COR-L47 (cell line): ENCODE data around the gene MAP1B.

ENCODE experiments used
- DNase-seq: peaks from one replicate; lab custom pipeline; 2025; lab: John Stamatoyannopoulos, UW

The MAP1B gene

GRCh38 chr5:72133212-72133990 is 26.1 kb downstream of the MAP1B start:
- no peak for DNase-seq

GRCh38 chr5:72134226-72134899 is 27.1 kb downstream of the MAP1B start:
- no peak for DNase-seq

DNA sequence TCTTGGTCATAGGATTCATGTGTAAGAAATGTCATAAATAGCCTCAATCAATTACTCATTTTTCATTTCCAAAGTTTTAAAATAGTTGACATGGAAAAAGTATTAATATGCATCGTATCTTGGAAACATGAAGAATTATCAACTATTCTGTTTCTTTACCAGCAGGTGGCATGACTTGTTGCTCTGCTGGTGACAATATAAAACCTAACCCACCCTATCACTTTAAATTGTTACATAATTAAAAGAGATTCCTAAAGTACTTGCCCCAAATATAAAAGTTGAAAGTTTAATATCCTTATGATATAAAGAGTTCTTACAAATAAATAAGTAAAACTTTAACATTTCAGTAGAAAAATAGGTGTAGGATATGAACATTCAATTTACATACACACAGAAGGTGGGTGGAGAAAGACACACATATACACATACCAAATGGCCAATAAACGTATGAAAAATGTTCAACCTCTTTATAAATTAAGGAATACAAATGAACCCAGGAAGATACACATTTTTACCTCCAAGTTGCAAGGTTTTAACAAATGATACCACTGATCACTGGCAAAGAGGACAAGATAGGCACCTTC is 30.6 kb downstream of the MAP1B start:
- no peak for DNase-seq

- no peak for DNase-seq
Observed at GRCh38 chr5:72138943-72139521, 31.8 kb downstream of the MAP1B start.

GRCh38 chr5:72140711-72141110 is 33.4 kb downstream of the MAP1B start:
- no peak for DNase-seq

DNA sequence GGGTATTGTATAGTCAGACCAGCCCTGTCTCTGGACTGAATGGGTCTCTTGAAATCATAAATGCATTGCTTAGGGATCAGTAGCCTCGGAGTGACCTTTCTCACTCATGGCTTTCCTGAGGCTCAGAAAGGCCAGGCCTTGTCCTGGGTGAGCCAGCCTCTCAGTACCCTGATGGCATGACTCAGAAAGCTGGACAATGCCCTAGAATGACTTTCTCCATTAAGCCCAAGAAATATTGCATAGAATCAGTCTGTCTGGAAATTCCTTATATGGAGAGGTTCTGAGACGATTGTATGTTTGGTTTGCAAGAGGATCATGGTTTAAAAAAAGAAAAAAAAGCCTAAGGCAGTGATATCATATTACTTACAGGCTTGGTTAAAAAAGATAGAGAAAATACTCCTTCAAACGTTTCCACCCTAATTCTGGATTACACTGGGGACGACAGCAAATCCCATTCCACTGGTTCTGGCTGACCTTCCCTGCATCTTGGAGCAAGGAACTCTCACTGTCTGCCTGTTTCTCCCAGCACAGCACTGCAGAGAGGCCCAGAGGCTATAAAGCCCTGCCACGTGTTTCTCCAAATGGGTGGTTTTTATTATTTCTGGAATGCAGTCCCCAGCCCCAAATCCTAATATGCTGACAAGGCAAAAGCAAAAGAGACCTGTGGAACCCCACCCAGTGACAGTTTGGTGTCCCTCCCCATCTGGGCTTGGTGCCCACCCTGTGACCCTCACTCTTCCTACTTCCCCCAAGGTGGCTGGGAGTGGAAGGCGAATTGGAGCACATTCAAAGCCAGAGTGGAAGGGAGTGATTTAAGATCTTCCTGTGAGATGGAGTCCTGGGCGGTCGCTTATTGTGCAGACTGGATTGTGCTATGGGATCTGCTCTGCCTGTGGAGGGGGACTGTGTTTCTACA is 34.4 kb downstream of the MAP1B start:
- DNase-seq = no peak

GRCh38 chr5:72144762-72145161 is 37.5 kb downstream of the MAP1B start:
- DNase-seq = no peak

DNA sequence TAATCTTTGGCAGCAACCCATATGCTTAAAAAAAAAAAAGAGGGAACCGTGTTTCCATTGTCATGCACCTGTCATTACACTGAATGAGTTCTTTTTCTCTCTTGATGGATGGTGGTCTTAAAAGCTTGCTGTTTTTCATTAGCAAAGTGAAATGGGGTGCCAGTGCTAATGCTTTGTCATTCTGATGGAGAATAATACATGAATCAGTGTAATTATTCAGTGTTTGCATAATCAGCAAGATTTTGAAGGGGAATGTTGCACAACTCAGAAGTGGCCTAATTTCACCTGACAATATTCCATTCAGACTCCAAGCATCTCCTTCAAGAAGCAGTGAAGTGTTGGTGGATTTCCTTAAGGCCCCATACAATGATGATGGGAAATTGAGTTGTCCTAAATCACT is 38.1 kb downstream of the MAP1B start:
- no peak for DNase-seq

- DNase-seq = no peak
Observed at GRCh38 chr5:72146056-72146455, 38.8 kb downstream of the MAP1B start.

GRCh38 chr5:72147569-72147968 is 40.3 kb downstream of the MAP1B start:
- no peak for DNase-seq

GRCh38 chr5:72149742-72150141 is 42.5 kb downstream of the MAP1B start:
- DNase-seq = no peak

- DNase-seq = no peak
Observed at GRCh38 chr5:72151169-72151568, 43.9 kb downstream of the MAP1B start.

- no peak for DNase-seq
Observed at GRCh38 chr5:72151646-72152045, 44.4 kb downstream of the MAP1B start.

GRCh38 chr5:72152545-72152944 is 45.3 kb downstream of the MAP1B start:
- no peak for DNase-seq

GRCh38 chr5:72153551-72153950 is 46.3 kb downstream of the MAP1B start:
- DNase-seq = no peak

- DNase-seq = no peak
Observed at GRCh38 chr5:72154076-72154756, 46.9 kb downstream of the MAP1B start.

DNA sequence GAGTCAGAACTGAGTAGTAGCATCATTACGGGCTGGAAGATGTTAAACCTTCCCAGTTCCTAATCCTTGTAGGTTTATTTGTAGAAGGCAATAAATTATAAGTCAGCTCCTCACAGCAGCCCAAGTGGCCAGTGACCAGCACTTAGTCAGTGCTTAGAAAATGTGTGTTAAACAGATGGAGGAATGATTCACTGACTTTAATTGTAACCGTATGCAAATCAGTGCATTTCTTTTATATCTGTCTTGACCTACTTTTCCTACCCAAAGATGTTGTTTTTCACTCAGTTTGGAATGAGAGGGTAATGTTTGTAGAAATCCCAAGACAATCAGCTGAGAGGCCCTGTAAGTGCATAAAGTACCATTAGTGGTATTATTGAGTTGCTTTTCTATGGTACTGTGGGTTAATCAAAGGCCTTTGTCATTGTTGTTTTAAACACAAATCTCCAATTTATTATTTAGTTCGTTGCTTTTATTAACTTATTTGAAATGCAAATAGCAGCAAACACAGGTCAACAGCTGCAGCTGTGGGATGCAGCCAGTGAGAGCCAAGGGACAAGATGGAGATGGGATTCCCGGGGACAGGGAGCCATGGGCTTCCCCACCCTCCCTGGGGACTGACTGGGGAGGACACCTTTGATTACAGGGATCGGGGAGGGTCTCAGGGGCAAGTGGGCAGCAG is 49.8 kb downstream of the MAP1B start:
- no peak for DNase-seq

- no peak for DNase-seq
Observed at GRCh38 chr5:72157625-72157962, 50.3 kb downstream of the MAP1B start.

GRCh38 chr5:72159501-72159911 is 52.2 kb downstream of the MAP1B start:
- DNase-seq = no peak

DNA sequence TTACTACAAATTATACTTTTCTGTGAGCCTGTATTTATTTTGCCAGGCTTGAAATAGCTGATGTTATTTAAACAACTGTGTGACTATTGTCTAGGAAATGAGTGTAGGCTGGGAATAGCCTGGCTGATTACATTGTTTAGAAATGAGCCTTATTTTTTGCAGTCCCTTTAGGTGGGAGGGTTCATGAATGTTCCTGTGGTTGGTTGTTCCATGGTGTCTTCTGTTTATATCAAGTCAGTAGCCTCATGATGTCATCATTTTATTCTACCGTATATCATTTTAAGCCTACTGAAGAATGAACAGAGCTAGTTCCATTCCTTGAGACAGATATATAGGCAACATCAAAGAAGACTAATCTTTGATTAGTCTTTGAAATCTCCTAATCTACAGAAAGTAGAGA is 53.1 kb downstream of the MAP1B start:
- DNase-seq = no peak

- no peak for DNase-seq
Observed at GRCh38 chr5:72160959-72161358, 53.7 kb downstream of the MAP1B start.
